GM06990 (cell line): ENCODE data around the gene RAD50.
A peak's percentile ranks its signal among the peaks of the same experiment; 100 is the strongest.
"Not testable (repeated sequence)": the region's sequence is repeated elsewhere in the genome, so short reads cannot be mapped to it uniquely, and the experiment has no call there.

ENCODE experiments used
- DNase-seq: peaks from one replicate; pipeline ENCODE4 v3.0.0-alpha.2; 2011; ENCODE audit not compliant: insufficient read length; ENCODE audit errors: extremely low read depth
- H3K27me3 ChIP-seq: replicated peaks from 2 replicates; pipeline ENCODE4 v1.6.0; 2011; ENCODE audit warnings: low read length; ENCODE audit not compliant: control insufficient read depth, insufficient read depth
- H3K36me3 ChIP-seq: 2 replicates; pipeline ENCODE4 v1.5.1; 2011; ENCODE audit warnings: low read length; ENCODE audit not compliant: control insufficient read depth, insufficient read depth
- H3K4me3 ChIP-seq: replicated peaks from 2 replicates; pipeline ENCODE4 v1.5.1; 2011; ENCODE audit warnings: low read depth, mild to moderate bottlenecking, control low read depth, low read length
- TF ChIP-seq, protein P1 (sequence below): IDR thresholded peaks from 2 replicates; pipeline ENCODE4 v1.5.1; 2011; ENCODE audit warnings: low read length, control low read depth, mild to moderate bottlenecking, inconsistent platforms; ENCODE audit not compliant: insufficient read depth, poor library complexity, severe bottlenecking

Gene RAD50

DNA sequence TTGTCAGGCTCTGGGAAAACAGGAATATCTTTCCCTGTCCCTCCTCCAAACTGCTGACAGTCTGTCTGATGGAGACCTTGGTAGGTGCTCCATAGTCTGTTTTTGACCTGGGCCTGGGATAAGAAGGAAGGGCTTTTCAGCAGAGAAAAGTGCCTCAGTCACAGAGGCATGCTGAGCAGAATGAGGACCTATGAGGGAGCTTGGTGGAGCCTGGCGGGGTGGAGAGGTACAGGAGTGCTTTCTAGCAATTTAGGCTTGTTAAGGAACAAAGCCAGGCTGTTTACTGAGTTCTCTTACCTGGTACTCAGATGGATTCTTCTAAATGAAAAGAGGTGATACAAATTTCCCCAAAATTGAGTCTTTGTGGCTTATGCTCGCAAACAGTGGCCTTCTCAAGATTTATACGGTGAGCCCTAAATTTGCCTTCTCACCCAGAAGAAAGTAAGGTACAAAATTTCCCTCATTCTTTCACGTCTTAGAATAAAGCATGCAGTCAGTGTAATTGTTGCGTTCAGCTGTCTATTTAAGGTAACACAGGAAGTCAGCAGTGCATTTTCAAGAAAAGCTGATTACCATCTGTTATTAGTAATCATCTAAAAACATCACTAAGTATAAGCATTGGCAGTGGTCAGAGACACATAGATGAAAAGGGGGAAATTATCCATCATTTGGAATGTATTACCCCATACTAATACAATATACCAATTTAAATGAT, 72.6 kb downstream of the RAD50 start:
- peak; percentile 47 for DNase-seq
- H3K36me3 ChIP-seq, result no peaks in the 10 kb centered on the region; the same call in none of the 2 replicates
- TF ChIP-seq, protein P1, sequence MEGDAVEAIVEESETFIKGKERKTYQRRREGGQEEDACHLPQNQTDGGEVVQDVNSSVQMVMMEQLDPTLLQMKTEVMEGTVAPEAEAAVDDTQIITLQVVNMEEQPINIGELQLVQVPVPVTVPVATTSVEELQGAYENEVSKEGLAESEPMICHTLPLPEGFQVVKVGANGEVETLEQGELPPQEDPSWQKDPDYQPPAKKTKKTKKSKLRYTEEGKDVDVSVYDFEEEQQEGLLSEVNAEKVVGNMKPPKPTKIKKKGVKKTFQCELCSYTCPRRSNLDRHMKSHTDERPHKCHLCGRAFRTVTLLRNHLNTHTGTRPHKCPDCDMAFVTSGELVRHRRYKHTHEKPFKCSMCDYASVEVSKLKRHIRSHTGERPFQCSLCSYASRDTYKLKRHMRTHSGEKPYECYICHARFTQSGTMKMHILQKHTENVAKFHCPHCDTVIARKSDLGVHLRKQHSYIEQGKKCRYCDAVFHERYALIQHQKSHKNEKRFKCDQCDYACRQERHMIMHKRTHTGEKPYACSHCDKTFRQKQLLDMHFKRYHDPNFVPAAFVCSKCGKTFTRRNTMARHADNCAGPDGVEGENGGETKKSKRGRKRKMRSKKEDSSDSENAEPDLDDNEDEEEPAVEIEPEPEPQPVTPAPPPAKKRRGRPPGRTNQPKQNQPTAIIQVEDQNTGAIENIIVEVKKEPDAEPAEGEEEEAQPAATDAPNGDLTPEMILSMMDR, result no peak

GRCh38 chr5:132633587-132633986, 76.8 kb downstream of the RAD50 start:
- H3K36me3 ChIP-seq, H3K27me3 ChIP-seq, DNase-seq, H3K4me3 ChIP-seq: not testable (repeated sequence)

More for the DNA sequence above, 72.6 kb downstream of the RAD50 start:
- Histone ChIP-seq H3K27me3 (no peaks in the 10 kb centered on the region), H3K4me3 (0 out of 2 replicates have a peak overlapping the region, but pooled peaks have one; percentile 15)

- TF ChIP-seq, protein P1, result no peak
- Histone ChIP-seq H3K36me3 (peaks cover 3% of the 10 kb centered on the region), H3K4me3 (no peak overlapping the region), H3K27me3 (no peaks in the 10 kb centered on the region)
- DNase-seq, result peak; percentile 62
These were observed 79.1 kb downstream of the RAD50 start for GRCh38 chr5:132635873-132636272.

DNA sequence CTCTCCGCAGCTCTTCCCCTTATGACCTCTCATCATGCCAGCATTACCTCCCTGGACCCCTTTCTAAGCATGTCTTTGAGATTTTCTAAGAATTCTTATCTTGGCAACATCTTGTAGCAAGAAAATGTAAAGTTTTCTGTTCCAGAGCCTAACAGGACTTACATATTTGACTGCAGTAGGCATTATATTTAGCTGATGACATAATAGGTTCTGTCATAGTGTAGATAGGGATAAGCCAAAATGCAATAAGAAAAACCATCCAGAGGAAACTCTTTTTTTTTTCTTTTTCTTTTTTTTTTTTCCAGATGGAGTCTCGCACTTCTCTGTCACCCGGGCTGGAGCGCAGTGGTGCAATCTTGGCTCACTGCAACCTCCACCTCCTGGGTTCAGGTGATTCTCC, 80.5 kb downstream of the RAD50 start:
- H3K36me3 ChIP-seq, result peaks cover 3% of the 10 kb centered on the region
- no peaks in the 10 kb centered on the region for H3K27me3 ChIP-seq
- TF ChIP-seq, protein P1, result no peak
- DNase-seq, result no peak
- no peak overlapping the region for H3K4me3 ChIP-seq

DNA sequence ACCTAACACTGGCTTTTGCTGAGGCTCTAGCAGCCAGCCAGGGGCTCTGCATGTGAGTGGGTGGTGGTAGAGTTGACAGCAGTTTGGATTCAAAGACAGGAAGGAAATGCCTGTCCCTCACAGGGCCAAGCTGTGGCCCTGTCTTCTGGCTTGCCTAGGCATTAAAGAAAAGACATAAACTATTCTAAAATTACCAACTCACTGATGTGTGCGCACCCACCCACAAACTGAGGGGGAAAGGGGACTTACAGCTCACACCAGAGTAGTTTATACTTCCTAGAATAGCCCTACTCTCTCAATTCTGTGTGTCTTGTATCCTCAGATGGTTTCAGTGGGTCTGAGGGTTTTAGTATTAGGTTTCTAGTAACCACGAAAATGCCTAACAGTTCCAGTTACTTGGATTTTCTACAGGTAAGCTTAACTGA, 82.9 kb downstream of the RAD50 start:
- H3K36me3 ChIP-seq, result peaks cover 9% of the 10 kb centered on the region
- TF ChIP-seq, protein P1, result no peak

DNA sequence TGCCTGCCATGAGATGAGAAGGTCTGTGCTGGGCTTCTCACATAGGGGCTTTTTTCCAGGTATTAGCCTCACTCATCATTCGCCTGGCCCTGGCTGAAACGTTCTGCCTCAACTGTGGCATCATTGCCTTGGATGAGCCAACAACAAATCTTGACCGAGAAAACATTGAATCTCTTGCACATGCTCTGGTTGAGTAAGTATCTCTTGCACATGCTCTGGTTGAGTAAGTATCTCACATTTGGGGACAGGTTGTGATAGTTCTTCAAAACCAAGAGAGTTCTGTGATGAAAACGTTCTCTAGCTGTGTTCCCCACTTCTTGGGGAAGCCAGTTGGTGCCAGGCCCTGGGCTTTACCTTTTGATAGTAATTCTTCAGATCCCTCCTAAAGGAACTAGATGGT, 83.8 kb downstream of the RAD50 start:
- Histone ChIP-seq H3K4me3 (no peak overlapping the region), H3K27me3 (no peaks in the 10 kb centered on the region), H3K36me3 (peaks cover 9% of the 10 kb centered on the region)
- no peak for DNase-seq
- TF ChIP-seq, protein P1, result no peak

More for the DNA sequence above, 82.9 kb downstream of the RAD50 start:
- H3K27me3 ChIP-seq, result no peaks in the 10 kb centered on the region
- no peak overlapping the region for H3K4me3 ChIP-seq
- peak; percentile 56 for DNase-seq
